ENCODE data around the gene RAPGEF5.

GRCh38 chr7:22344655-22345054 lies 12.3 kb downstream of the RAPGEF5 start:
- TF ChIP-seq CTCF (IDR thresholded peaks at IDR 0.05; ENCODE audit: extremely low read depth in 1 of 2, insufficient read depth in 1 of 2, low read depth in 1 of 2, low read length in 2 of 2) = no peak
- no peak for TF ChIP-seq POLR2AphosphoS5 (IDR thresholded peaks at IDR 0.05; ENCODE audit: insufficient read depth, low read depth, low read length)
- no peak for TF ChIP-seq POLR2A (IDR thresholded peaks at IDR 0.05; ENCODE audit: low read depth, low read length)
- TF ChIP-seq EZH2 (IDR thresholded peaks at IDR 0.05; ENCODE audit: borderline replicate concordance, low read depth, low read length, severe bottlenecking) = no peak
- TF ChIP-seq MYC (IDR thresholded peaks at IDR 0.05; ENCODE audit: low read depth, low read length) = no peak
- no peak for TF ChIP-seq MAX (IDR thresholded peaks at IDR 0.05; ENCODE audit: insufficient read depth, insufficient read length)

All from endothelial cell of umbilical vein (primary cell).